ENCODE measurements around the gene EPO.
"Not testable (repeated sequence)": the region's sequence is repeated elsewhere in the genome, so short reads cannot be mapped to it uniquely, and the experiment has no call there.

Gene EPO

DNA sequence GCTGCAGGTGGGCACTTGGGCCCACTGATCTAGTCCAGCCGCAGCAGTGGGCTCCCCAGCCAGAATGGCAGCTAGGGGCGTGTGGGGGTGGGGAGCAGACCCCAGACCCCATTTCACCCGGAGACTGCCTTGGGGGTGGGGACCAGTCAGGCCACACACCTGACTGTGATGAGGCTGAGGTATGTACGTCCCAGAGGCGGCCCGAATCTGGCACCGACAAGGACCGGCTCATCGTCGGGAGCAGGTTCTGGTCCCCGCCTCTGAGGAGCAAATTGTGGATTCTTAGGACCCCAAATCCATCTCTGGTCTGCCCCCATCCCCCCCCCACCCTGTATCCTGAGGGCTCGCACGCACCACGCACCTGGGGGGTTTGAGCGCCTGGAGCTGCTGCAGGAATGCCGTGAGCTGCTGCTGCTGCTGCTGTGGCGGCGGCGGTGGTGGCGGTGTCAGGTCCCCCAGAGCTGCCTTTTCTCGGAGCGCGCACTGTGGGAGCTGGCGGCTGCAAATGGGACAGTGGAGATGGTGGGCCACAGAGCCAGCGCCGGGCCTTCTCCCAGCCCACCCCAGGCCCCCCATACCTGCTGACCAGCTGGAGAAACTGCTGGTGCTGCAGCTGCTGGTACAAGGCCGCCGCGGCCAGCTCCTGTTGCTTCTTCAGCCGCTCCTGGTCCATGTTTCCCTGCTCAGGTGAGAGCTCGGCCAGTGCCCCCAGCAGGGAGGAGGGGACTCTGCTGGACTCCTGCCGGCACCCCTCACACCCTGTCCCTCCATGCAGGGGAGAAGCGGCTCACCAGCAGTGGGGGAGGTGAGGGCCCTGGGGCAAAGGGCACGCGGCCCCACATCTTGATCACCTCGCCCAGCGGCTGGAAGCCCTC, 36.4 kb upstream of the EPO start:
- DNase-seq = no peak

DNA sequence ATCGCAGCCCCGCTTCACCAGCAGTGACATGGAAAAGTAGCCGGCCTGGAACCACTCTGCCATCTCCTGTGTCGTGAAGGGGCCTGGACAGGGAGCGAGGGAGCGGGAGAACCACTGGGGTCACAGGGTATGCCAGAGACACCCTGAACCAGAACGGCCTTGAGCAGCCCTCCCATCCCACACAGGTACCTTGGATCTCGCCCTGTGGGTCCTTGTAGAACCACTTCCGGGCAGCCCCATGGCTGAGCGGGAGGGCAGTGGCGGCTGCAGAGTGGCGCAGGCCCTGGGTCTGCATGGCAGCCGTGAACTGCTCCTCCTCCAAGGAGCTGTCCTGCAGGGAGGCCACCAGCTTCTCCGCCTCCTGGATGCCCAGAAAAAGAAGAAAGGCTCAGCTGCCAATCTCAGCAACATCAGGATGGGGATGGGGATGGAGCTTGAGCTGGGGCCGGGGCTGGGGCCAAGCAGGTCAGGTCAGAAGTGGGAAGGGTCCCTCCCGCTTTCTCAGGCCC, 35.7 kb upstream of the EPO start:
- no peak for DNase-seq

DNA sequence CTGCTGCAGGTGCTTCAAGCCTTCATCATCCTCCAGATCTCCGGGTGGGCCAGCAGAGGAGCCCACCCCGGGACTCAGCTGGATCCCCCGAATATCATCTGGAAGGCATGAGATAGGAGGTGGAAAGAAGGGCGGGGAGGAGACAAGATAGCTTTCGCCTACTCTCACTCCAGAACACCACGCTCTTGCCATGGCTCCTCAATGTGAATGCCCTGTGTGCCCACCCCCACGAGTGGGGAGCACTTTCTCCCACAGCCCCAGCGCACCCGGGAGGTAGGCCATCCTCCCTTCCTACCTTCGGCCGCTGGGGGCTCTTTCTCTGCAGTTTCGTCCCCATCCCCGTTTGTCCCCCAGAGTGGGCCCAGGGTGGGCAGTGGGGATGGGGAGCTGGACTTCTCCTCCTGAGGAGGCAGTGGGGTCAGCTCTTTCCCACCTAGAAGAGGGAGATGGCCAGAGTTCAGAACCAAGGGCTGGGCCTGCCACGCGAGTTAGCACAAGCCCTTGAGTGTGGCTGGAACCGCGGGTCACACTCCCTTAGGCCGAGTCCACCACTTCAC, 35.1 kb upstream of the EPO start:
- DNase-seq = no peak

DNA sequence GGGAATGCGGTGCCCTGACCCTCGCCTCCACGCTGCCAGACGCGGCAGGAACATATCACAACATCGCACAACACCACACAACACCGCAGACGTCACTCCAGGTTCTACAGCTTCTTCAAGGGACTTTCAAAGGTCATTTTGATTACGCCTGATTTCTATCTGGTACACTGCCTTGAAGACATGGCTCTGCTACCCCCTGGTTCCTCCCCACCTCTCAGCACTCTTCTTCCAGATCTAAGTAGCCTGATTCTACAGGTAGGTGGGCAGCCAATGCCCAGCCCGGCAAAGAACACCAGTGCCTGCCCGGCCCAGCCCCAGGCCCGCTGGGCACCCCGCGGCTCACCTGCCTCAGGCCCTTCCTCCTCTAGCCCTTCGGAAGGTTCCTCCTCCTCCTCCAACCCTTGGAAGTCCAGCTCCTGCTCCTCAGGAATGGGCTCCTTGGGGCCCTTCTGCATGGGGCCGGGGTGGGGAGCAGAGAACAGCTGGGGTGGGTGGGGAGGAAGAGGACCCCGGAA, 34.6 kb upstream of the EPO start:
- DNase-seq = no peak

DNA sequence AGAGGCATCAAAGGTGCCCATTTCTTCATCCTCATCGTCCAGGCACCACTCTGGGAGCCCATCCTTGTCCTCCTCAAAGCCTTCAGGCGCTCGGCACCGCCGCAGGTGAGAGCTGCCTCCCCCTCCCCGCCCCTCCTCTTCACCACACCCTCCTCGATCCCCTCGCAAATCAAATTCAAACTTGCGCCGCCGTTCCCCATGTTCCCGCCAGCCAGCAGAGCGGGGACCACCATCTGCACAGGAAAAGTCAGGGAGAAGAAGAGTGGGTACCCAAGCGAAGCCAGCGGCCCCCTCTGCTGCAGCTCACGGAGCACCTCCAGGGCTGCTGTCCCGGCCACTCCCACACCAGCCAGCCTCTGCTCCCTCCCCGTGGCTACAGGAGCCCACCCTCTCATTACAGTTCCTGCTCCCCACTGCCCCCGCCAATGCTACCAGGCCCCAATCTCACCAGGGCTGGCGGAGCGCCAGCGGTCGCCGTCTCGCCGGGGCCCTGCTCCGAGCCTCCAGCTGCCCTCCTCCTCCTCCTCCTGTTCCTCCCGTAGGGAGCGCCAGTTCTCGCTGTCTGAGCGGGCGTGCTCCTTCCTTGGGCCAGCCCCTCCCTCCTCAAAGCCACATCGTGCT, 34.0 kb upstream of the EPO start:
- DNase-seq = no peak

DNA sequence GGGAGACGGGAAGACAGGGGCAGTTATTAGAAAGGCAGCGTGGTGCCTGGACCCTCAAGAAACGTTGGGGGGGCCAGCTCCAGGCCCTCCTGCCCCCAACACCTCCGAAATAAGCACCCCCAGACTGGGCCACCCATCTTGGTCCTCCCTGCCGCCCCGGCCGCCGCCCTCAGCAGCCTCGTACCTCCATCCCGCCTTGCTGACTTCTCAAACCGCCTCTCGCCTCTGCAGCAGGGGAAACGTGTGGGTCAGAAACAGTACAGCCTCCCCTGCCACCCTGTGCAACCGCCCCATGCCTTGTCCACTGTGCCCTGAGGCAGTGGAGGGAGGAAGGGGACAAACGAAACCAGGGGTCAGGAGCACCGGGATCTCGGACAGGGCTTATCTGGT, 33.5 kb upstream of the EPO start:
- DNase-seq = no peak

DNA sequence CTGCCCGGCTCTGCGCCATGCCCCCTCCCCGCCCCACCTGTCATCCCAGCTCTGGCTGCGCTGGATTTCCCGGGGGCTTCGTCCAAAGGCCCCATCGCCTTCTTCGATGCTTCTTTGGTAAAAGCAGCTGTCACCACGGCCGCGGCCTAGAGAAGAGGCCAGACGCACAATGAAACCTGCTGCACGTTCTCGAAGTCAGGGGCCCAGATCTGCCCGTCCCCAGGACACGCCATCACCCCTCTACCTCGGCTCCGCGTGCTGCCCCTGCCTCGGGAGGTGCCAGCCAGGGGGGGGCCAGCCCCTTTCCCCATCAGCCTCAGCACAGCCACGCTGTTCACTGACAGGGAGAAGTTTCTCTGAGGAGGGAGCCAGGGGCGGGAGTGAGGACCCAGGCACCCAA, 33.0 kb upstream of the EPO start:
- no peak for DNase-seq

DNA sequence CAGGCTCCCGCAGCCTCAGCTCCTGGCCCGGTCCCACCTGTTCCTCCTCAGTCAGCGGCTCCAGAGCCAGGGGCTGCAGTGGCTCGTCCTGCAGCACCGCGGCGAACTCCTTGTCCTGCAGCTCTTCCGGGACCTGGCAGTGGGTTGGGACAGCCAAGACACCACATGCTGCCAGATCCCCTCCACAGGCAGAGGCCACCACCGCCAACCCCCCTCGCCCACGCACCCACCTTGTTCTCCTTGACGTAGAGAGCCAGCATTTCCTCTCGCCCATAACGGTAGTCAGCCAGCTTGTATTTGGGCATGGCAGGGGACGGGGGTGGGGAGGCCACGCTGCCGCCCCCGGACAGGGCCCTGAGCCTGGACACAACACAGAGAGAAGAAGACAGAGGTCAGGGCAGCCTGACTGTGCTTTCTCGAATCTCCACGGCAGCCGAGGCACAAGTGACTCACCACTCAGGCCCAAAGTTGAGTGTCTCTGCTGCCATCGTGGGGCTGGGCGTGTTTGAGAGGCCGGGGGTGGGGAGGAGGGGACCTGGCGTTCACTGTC, 32.4 kb upstream of the EPO start:
- no peak for DNase-seq

DNA sequence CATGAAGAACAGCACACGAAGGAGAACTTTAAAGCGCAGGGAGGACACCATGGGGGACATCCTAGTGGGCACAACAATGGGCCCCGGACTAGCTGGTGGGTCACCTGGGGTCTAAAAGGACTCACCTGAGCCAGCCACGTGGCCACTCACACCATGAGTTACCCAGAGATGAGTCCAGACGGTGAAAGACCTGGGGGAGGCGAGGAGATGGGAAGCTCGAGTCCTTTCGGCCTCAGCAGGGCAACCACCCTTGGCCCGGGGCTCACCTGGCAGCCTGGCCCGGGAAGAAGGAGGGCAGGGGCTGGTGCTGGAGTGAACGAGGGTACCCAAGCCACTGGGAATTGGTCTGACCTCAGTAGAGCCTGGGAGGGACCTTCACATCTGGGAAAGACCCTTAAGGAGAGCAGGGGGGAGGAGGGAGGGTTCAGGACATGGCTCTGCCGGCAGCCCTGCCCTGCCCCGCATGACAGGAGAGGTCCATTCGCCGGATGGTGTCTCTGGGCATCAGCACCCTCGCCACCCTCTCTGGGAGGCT, 31.9 kb upstream of the EPO start:
- no peak for DNase-seq

DNA sequence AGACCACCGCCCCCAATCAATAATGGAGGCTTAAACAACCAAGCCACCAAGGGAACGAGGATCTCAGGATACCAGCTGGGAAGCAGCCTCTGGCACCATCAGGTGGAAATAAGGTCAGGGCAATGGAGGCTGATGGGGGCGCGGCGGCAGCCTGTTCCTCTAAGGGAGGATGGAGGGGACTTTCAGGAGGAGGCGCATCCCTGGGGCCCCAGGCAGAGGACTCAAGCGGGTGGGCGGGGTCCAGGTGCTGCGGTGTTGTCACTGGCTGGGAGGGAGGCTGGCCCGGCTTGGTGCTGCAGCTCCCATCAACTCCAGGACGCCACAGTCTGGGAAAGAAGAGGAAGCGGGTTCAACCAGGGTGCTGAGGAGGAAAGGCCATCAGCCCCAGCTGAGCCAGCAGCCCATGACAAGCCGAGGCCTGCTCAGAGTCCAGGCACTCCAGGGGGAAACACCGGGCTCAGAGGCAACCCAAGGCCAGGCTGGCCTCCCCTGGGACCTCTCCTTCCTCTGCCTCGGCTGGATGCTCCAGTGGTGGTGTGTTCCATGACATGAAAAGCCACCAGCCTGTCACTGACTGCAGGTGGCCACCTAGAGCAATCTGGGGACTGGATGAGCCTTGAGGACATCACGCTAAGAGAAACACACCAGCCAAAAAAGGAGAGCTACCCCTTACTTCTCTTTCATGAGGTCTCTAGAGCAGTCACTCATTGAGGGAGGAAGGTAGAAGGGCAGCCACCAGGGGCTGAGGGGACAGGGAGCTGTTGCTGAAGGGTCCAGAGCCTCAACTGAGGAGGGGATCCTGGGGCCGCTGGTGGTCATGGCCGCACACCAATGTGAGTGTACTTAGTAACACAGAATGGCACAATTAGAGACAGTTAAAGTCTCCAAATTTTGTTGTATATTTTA, 30.8 kb upstream of the EPO start:
- no peak for DNase-seq

DNA sequence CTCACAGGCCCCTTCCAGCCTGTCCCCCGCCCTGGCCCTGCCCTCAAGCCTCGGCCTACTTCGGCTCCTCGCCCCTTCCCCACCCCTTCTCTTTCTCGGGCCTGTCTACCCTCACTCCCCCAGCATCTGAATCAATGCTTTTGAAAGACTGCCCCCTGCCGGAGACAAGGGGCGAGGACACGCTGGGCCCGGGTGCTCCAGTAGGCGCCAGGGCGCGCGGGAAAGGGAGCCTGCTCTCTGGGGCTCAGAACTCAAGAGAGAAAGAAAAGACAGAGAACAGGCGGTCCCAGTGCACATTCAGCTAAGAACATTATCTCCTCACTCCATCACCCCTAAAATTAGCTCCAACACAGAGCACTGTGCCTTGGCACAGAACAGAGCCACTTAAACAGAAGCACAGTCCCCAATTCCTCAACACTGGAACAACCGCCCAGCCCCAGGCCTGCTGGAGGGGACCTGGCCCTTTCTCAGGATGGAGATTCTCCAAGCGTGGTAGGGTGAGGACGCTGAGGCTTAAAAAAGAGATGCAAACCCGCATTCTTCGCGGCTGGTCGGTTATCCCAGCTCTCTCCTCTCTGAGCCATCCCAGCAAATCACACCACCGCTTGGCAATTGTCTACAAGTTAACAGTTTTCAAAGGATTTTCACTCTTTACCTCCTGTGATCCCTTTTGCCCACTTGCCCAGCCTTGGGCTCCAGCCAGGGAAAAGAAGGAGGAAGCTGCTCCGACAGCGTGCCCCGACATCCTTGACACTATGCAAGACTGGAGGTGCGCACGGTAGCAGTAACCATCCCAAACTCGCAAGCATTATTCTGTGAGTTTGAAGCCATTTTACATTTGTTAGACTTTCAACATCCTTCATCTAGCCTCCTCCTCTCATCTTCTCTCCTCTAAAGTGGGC, 28.3 kb upstream of the EPO start:
- peak; percentile 83 for DNase-seq

DNA sequence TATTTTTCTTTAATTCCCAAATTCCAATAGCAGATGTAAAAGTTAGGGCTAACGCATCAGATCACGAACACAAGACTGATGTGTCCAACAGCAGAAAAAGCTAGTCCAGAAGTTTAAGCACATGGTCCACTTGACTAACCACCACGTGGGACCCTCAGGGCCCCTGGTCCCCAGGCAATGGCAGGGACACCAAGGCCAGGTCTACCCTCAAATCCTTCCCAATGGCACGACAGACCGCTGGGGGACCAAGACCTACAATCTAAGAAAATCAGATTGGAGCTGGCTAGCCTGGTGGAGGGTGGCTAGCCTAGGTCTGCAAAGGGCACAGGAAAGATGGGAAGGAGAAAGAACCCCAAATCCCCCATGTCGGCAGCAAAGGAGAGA, 27.7 kb upstream of the EPO start:
- no peak for DNase-seq

DNA sequence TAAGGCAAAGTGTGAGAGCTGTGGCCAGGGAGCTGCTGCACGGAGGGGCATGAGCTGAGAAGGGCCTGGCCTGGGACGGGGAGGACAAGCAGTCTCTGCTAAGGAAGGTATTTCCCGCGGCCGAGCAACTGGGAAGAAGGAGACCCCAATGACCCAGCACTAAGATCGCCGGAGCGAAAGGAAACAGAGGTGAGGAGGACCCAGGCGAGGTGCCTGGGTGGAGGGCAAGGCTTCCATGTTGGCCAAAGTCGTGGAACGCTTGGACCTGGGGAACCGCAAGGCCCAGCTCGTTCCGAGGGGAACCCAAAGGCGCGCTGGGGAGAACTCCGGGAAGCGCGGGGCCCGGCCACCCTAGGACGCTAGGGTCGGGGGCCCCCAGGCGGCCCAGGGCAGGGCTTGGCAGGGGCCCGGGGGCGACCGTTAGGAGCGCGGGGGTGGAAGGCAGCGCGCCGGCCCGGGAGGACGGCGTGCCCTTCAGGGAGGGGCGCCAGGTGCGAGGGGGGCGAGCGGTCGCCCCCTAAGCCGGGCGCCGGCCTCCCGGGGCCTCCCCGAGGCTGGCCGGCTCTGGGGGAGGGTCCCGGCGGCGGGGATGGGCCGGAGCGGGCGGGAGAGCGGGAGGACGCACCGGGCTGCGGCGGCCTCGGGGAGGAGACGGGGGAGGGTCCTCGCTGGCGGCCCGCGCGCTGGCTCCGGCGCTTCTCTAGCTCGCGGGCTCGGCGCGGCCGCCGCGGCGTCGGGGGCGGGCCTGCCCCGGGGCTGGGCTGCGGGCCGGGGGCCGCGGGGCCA, 26.8 kb upstream of the EPO start:
- no peak for DNase-seq

DNA sequence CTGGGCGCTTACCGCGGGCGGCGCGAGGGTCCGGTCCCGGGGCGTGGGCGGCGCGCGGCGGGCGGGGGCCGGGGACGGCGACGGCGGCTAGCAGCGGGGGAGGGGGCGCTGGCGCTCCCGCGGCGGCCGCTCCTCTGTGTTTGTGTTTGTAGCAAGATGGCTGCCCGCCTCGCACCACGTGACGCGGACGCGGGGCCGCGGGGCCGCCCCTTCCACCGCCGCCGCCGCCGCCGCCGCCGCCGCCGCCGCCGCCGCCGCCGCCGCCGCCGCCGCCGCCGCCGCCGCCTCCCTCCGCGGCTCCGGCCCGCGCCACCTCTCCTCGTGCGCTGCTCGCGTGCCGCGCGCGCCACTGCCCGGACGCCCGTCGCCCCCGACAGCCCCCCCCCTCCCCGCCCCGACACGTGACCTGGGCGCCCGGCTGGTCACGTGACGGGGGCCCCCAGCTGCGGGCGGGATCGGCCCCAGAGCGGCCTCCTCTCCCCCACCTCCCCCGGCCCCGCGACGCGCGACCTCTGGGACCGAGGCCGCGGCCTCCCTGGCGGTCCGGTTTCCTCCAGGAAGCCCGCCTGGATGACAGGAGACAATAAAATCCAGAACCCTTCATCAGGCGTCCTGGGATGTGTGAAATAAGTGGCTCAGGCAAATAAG, 26.0 kb upstream of the EPO start, which contains the start of gene GIGYF1:
GIGYF1 (minus strand) TSS at position 153 of the 648 bp plus-strand sequence. CDS start 6,012 bp downstream, outside the sequence.
- DNase-seq = peak; percentile 77

DNA sequence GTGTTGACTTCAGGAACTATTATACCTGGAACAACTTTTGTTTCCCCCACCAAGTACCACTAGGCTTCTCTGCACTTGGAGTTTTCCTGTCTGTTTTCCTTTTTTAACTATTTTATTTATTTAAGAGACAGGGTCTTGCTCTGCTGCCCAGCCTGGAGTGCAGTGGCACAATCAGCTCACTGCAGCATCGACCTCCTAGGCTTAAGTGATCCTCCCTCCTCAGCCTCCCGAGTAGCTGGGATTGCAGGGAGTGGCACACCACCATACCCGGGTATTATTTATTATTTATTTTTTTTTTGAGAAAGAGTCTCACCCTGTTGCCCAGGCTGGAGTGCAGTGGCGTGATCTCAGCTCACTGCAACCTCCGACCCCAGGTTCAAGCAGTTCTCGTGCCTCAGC, 24.1 kb upstream of the EPO start:
- no peak for DNase-seq

DNA sequence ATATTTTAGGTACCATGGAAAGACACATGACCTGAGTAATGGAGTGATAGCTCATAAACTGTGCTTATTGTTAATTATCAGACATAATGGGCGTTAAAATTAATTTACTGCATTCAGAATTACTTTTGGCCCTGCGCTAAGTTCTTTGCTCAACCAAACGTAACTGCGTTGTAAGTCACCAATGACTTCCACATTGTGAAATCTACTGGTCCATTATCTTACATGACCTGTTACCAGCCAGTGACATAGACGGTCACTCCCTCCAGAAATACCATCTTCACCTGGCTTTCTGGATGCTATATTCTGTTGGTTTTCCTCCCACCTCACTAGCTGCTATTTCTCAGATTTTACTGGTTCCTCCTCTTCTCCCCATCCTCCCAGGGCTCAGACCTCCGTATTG, 21.2 kb upstream of the EPO start:
- no peak for DNase-seq

DNA sequence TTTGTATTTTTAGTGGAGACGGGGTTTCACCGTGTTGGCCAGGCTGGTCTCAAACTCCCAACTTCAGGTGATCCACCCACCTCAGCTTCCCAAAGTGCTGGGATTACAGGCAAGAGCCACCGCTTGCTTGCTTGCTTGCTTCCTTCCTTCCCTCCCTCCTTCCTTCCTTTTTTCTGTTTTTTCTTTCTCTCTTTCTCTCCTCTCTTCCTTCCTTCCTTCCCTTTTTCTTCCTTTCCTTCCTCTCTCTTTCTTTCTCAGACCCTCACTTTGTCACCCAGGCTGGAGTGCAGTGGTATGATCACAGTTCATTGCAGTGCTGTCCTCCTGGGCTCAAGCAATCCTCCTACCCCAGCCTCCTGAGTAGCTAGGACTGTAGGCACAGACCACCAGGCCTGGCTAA, 19.2 kb upstream of the EPO start:
- DNase-seq = not testable (repeated sequence)

DNA sequence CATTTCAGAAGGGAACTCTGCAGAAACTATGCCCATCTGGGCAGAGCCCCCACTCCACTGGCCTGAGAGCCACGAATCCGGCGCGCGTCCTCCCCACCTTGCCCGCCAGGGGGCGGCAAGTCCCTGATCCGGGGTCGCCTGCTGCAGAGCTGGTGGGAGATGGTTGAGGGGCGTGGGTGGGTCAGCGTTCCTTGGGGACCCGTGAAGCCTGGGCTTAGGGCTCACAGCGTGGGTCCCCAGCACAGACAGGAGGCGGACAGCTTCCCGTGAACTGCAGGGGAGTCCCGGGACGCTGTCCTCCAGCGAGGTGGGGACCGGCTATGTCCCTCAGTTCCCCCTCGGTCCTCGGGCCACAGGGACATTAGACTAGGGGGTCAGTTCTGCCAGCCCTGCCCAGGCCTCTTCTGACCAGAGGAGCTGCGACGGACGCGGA, 14.9 kb upstream of the EPO start:
- peak; percentile 82 for DNase-seq

Data from stimulated activated CD4-positive, alpha-beta T cell treated with anti-CD3 and anti-CD28 coated beads, Interleukin-4, amount 100 ng/mL, for 1 hour (primary cell).